Keratinocyte (primary cell): ENCODE data around the gene GPR107. TPM values are rescaled to one million over a fixed set of nuclear protein-coding genes. Genes with fewer than 3 reads are reported as not detected.

ENCODE experiments used
- DNase-seq: peaks from one replicate; pipeline ENCODE4 v3.0.0-alpha.2; 2011; ENCODE audit warnings: low read depth, missing footprints, low spot score
- FAIRE-seq: peaks from 2 replicates; lab custom pipeline; 2011; peaks lifted over from hg19 to GRCh38; lab: Jason Lieb, UNC
- H2AFZ ChIP-seq: 2 replicates; pipeline ENCODE4 v1.6.0; 2012; ENCODE audit warnings: low read length, control low read depth, inconsistent platforms; ENCODE audit not compliant: control insufficient read depth
- H3K27ac ChIP-seq: 2 replicates; pipeline ENCODE4 v1.5.1; 2011; ENCODE audit warnings: low read length; ENCODE audit not compliant: control insufficient read depth, insufficient read depth
- H3K27me3 ChIP-seq: 3 replicates; pipeline ENCODE4 v1.6.0; 2011; ENCODE audit warnings: low read length; ENCODE audit not compliant: control insufficient read depth, insufficient read depth; ENCODE audit errors: extremely low read depth
- H3K36me3 ChIP-seq, 2 experiments: 2 replicates in 1 of 2; 3 replicates in 1 of 2; pipeline ENCODE4 v1.5.1; 2011; ENCODE audit warnings: low read length in 2 of 2, mild to moderate bottlenecking in 1 of 2; ENCODE audit not compliant: control insufficient read depth in 2 of 2, insufficient read depth in 2 of 2; ENCODE audit errors: extremely low read depth in 1 of 2
- H3K4me1 ChIP-seq: 3 replicates; pipeline ENCODE4 v1.5.1; 2011; ENCODE audit warnings: low read length; ENCODE audit not compliant: control insufficient read depth, insufficient read depth; ENCODE audit errors: extremely low read depth
- H3K4me2 ChIP-seq: 3 replicates; pipeline ENCODE4 v1.6.0; 2011; ENCODE audit warnings: low read depth, low read length; ENCODE audit not compliant: control insufficient read depth, insufficient read depth; ENCODE audit errors: extremely low read depth
- H3K4me3 ChIP-seq, 3 experiments: fragments of 200-600 bp in 1 of 3; sonication (generic) in 1 of 3; 2 replicates in 2 of 3; 3 replicates in 1 of 3; pipeline ENCODE4 v1.5.1; 2011 to 2016; ENCODE audit warnings: low read length in 3 of 3, mild to moderate bottlenecking in 3 of 3, control low read depth in 2 of 3, inconsistent platforms in 1 of 3, low read depth in 1 of 3, mixed read lengths in 1 of 3, mixed run types in 1 of 3, moderate library complexity in 1 of 3; ENCODE audit not compliant: control insufficient read depth in 2 of 3, insufficient read depth in 2 of 3; ENCODE audit errors: extremely low read depth in 1 of 3
- H3K79me2 ChIP-seq: 2 replicates; pipeline ENCODE4 v1.6.0; 2012; ENCODE audit warnings: low read length; ENCODE audit not compliant: control insufficient read depth, insufficient read depth
- H3K9ac ChIP-seq: 3 replicates; pipeline ENCODE4 v1.6.0; 2011; ENCODE audit warnings: low read length; ENCODE audit not compliant: control insufficient read depth, insufficient read depth; ENCODE audit errors: extremely low read depth
- H3K9me1 ChIP-seq: 3 replicates; pipeline ENCODE4 v1.6.0; 2011; ENCODE audit warnings: low read length; ENCODE audit not compliant: control insufficient read depth, insufficient read depth; ENCODE audit errors: extremely low read depth
- H3K9me3 ChIP-seq: 2 replicates; pipeline ENCODE4 v1.5.1; 2012; ENCODE audit warnings: low read depth, low read length; ENCODE audit not compliant: control insufficient read depth
- H4K20me1 ChIP-seq: 3 replicates; pipeline ENCODE4 v1.6.0; 2011; ENCODE audit warnings: low read length; ENCODE audit not compliant: control insufficient read depth, insufficient read depth; ENCODE audit errors: extremely low read depth
- CTCF ChIP-seq, 3 experiments: IDR thresholded peaks in 1 of 3; conservative IDR thresholded peaks in 1 of 3; optimal IDR thresholded peaks in 1 of 3; 2 replicates in 2 of 3; 3 replicates in 1 of 3; pipeline versions ENCODE3 to v1.5.1; 2011; ENCODE audit warnings: low read length in 3 of 3, mild to moderate bottlenecking in 3 of 3, moderate library complexity in 2 of 3, control low read depth in 1 of 3, inconsistent platforms in 1 of 3; ENCODE audit not compliant: insufficient read depth in 2 of 3; ENCODE audit errors: extremely low read depth in 1 of 3
- EZH2 ChIP-seq: IDR thresholded peaks from one replicate; pipeline ENCODE4 v1.6.1; 2012; ENCODE audit warnings: inconsistent platforms, mild to moderate bottlenecking, low read length, moderate library complexity
- dilution Hi-C: fragments of 300-500 bp; cut with MboI; formaldehyde crosslinking; loops from one replicate; pipeline ENCODE4 v1.7.0; 2020; ENCODE audit warnings: low sequenced_read_pairs; ENCODE audit not compliant: extremely low pct_ligation_motif_present
- polyA plus RNA-seq, 5 experiments: library from polyadenylated mRNA; depleted of rRNA in 3 of 5; stranded (reverse) in 3 of 5; stranded (forward) in 1 of 5; unstranded in 1 of 5; fragments of >200 nt; gene quantifications; 1 replicate in 1 of 5; 2 replicates in 3 of 5; 3 replicates in 1 of 5; pipeline versions ENCODE4 v1.2.1 to v1.2.3, GENCODE V29; 2011 to 2012; ENCODE audit warnings: missing spikeins in 2 of 5, low read depth in 1 of 5, low replicate concordance in 1 of 5

GPR107 gene
- polyA plus RNA-seq, 1 donor (not counting 4 experiments of a cell fraction or from before 2014, with no cell fraction given): 27.3 TPM

DNA sequence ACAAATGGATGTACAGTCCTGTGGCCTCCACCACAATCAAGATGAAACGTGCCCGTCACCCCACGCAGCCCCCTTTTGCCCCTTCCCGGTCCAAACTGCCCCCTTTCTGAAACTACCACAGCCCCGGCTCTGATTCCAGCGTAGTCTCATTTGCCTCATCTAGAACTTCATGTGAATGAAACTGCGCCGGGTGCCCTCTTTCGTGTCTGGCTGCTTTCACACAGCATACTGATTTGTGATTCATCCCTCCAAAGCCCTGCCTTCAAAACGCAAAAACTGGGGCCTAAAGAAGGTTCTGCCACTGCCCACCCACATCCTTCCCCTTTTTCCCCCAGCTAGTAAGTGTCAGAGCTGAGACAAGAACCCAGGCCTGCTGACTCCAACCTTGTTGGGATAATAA, 87.0 kb downstream of the GPR107 start:
- DNase-seq (no peak), FAIRE-seq (no peak)
- H3K4me2 ChIP-seq: no peak overlapping the region
- H3K9me3 ChIP-seq: no peaks in the 10 kb centered on the region
- H3K36me3 ChIP-seq: no peaks in the 10 kb centered on the region
- H3K79me2 ChIP-seq: no peaks in the 10 kb centered on the region
- dilution Hi-C loops: no loop called here
- H4K20me1 ChIP-seq: no peaks in the 10 kb centered on the region
- no peaks in the 10 kb centered on the region for H3K27me3 ChIP-seq
- H2AFZ ChIP-seq: no peak overlapping the region
- H3K9me1 ChIP-seq: no peaks in the 10 kb centered on the region
- no peak overlapping the region for H3K4me3 ChIP-seq
- TF ChIP-seq EZH2 (no peak), CTCF (optimal IDR thresholded peaks at IDR 0.05 in 1 of 3, IDR thresholded peaks at IDR 0.05 in 1 of 3, conservative IDR thresholded peaks at IDR 0.05 in 1 of 3; ENCODE audit: extremely low read depth in 1 of 3, insufficient read depth in 2 of 3, low read length in 3 of 3) (no peak)
- no peak overlapping the region for H3K9ac ChIP-seq
- H3K27ac ChIP-seq: no peak overlapping the region
- peaks cover 36% of the 10 kb centered on the region for H3K4me1 ChIP-seq

GRCh38 chr9:130142056-130142455, 88.3 kb downstream of the GPR107 start:
- no peak for DNase-seq
- H3K4me3 ChIP-seq: no peak overlapping the region
- H4K20me1 ChIP-seq: no peaks in the 10 kb centered on the region
- no peak overlapping the region for H3K27ac ChIP-seq
- H3K36me3 ChIP-seq: no peaks in the 10 kb centered on the region
- no peak overlapping the region for H2AFZ ChIP-seq
- peaks cover 36% of the 10 kb centered on the region for H3K4me1 ChIP-seq
- FAIRE-seq: no peak
- no peaks in the 10 kb centered on the region for H3K9me1 ChIP-seq
- no peaks in the 10 kb centered on the region for H3K27me3 ChIP-seq
- no peaks in the 10 kb centered on the region for H3K9me3 ChIP-seq
- dilution Hi-C loops: no loop called here
- no peak overlapping the region for H3K9ac ChIP-seq
- H3K79me2 ChIP-seq: no peaks in the 10 kb centered on the region
- H3K4me2 ChIP-seq: no peak overlapping the region
- TF ChIP-seq CTCF (optimal IDR thresholded peaks at IDR 0.05 in 1 of 3, IDR thresholded peaks at IDR 0.05 in 1 of 3, conservative IDR thresholded peaks at IDR 0.05 in 1 of 3; ENCODE audit: extremely low read depth in 1 of 3, insufficient read depth in 2 of 3, low read length in 3 of 3) (no peak), EZH2 (no peak)
